OCI-LY7 (cell line): ENCODE data around the gene SHOX.

Experiments used
- EZH2phosphoT487 ChIP-seq: fragments of 200-600 bp; sonication (generic); IDR thresholded peaks from 2 replicates; pipeline ENCODE4 v1.6.1; 2018; ENCODE audit warnings: low read depth, borderline replicate concordance, mild to moderate bottlenecking, mixed run types, antibody characterized with exemption, low read length, moderate library complexity, mixed read lengths
- TF ChIP-seq, protein P1 (sequence below): fragments of 200-600 bp; sonication (generic); conservative IDR thresholded peaks from 2 replicates; pipeline ENCODE4 v1.5.1; 2014; ENCODE audit warnings: mild to moderate bottlenecking, antibody characterized with exemption, low read length, moderate library complexity, mixed read lengths

DNA sequence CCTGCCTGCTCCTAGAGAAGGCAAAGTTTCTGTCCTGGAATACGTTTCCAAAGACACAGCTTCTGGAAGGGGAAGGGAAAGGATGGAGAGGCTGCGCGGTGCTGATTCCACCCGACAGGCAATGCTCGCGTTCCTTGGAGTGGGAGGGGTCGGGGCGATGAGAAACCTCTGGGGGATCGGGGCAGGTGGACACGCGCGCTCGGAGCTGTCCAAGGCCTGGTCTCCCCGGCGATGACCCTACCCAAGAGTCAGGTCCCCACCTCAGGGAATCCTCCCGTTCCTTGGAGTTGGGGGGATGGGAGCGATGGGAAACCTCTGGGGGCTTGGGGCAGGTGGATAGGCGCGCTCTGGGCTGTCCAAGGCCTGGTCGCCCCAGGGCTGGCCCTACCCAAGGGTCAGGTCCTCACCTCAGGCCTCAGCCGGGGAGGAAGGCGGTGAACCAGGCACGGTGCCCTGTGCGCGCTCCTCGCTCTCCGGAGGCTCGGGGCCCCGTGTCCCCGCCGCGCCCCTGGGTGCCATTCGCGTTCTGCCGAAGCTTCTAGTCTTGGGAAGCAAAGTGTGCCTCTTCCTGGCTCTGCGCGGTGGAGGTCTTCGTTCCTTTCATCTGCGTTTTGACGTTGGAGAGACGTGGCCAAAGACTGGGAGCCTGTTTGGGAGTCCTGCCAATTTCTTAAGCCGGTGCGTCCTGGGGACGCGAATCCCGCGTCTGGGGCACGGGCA, 10.6 kb upstream of the SHOX start:
- TF ChIP-seq, protein P1, sequence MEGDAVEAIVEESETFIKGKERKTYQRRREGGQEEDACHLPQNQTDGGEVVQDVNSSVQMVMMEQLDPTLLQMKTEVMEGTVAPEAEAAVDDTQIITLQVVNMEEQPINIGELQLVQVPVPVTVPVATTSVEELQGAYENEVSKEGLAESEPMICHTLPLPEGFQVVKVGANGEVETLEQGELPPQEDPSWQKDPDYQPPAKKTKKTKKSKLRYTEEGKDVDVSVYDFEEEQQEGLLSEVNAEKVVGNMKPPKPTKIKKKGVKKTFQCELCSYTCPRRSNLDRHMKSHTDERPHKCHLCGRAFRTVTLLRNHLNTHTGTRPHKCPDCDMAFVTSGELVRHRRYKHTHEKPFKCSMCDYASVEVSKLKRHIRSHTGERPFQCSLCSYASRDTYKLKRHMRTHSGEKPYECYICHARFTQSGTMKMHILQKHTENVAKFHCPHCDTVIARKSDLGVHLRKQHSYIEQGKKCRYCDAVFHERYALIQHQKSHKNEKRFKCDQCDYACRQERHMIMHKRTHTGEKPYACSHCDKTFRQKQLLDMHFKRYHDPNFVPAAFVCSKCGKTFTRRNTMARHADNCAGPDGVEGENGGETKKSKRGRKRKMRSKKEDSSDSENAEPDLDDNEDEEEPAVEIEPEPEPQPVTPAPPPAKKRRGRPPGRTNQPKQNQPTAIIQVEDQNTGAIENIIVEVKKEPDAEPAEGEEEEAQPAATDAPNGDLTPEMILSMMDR = no peak
- no peak for TF ChIP-seq EZH2phosphoT487
